Measurements from ENCODE around the gene ZNF776. TPM values are rescaled to one million over a fixed set of nuclear protein-coding genes. Genes with fewer than 3 reads are reported as not detected.

ZNF776 gene
- polyA plus RNA-seq, 1 donor from 2014 or later = 62.3 TPM

- H3K9me3 ChIP-seq (ENCODE audit: low read length) = no peaks in the 10 kb centered on the region
- TF ChIP-seq POLR2AphosphoS5 (IDR thresholded peaks at IDR 0.05) = no peak
- no peak for TF ChIP-seq TAF1 (IDR thresholded peaks at IDR 0.05; ENCODE audit: low read depth)
- TF ChIP-seq MXI1 (conservative IDR thresholded peaks at IDR 0.05; ENCODE audit: poor library complexity, severe bottlenecking) = no peak
- no peak for TF ChIP-seq RAD21 (conservative IDR thresholded peaks at IDR 0.05)
- TF ChIP-seq EP300 (conservative IDR thresholded peaks at IDR 0.05; ENCODE audit: poor library complexity, severe bottlenecking) = no peak
- TF ChIP-seq, protein P1, sequence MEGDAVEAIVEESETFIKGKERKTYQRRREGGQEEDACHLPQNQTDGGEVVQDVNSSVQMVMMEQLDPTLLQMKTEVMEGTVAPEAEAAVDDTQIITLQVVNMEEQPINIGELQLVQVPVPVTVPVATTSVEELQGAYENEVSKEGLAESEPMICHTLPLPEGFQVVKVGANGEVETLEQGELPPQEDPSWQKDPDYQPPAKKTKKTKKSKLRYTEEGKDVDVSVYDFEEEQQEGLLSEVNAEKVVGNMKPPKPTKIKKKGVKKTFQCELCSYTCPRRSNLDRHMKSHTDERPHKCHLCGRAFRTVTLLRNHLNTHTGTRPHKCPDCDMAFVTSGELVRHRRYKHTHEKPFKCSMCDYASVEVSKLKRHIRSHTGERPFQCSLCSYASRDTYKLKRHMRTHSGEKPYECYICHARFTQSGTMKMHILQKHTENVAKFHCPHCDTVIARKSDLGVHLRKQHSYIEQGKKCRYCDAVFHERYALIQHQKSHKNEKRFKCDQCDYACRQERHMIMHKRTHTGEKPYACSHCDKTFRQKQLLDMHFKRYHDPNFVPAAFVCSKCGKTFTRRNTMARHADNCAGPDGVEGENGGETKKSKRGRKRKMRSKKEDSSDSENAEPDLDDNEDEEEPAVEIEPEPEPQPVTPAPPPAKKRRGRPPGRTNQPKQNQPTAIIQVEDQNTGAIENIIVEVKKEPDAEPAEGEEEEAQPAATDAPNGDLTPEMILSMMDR (IDR thresholded peaks at IDR 0.05; ENCODE audit: poor library complexity, severe bottlenecking) = no peak
- TF ChIP-seq REST (IDR thresholded peaks at IDR 0.05; ENCODE audit: borderline replicate concordance) = no peak
- no peak for TF ChIP-seq EZH2 (IDR thresholded peaks at IDR 0.05; ENCODE audit: borderline replicate concordance, insufficient read depth, low read length, poor library complexity, severe bottlenecking)
- TF ChIP-seq SMC3 (conservative IDR thresholded peaks at IDR 0.05; ENCODE audit: poor library complexity) = no peak
- peak overlapping the region; percentile 97 for H3K9ac ChIP-seq (ENCODE audit: low read length)
- H3K79me2 ChIP-seq (replicated peaks; ENCODE audit: insufficient read depth, low read length) = peaks cover 46% of the 10 kb centered on the region
- no peaks in the 10 kb centered on the region for H3K27me3 ChIP-seq (ENCODE audit: insufficient read depth, low read depth, low read length)
- peak overlapping the region; percentile 94 for H3K4me2 ChIP-seq (ENCODE audit: low read length)
- H3F3A ChIP-seq (ENCODE audit: insufficient read depth, low read length, poor library complexity, severe bottlenecking) = no peaks in the 10 kb centered on the region
- peak overlapping the region; percentile 96 for H3K27ac ChIP-seq (ENCODE audit: low read length)
- no peaks in the 10 kb centered on the region for H4K20me1 ChIP-seq (ENCODE audit: insufficient read depth)
- H3K36me3 ChIP-seq (ENCODE audit: insufficient read depth, low read length) = peaks cover 10% of the 10 kb centered on the region
- H3K4me3 ChIP-seq (ENCODE audit: low read length) = peak overlapping the region; percentile 91
- peak overlapping the region; percentile 84 for H2AFZ ChIP-seq (ENCODE audit: low read depth, low read length)
- no peaks in the 10 kb centered on the region for H3K9me2 ChIP-seq (ENCODE audit: insufficient read depth, low read length)
These were observed 825 bp downstream of the ZNF776 start for GRCh38 chr19:57747472-57747807.

DNA sequence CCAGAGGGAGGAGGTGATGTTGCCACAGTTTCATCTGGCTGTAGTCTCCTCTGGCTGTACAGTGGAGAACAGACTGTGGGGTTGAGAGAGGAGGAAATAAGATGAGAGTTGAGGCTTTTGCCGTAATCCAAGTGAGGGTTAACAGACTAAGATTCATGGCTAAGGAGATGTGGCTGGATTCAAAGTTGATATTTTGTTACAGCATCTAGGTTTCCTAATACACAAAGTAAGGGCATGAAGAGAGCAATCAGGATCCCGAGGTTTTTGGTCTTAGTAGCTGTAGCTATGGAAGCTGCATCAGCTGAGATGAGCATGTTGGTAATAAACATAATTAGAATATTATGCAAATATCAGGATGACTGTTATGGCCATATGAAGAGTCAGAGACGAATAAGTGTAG lies 1.4 kb downstream of the ZNF776 start:
- H3K79me2 ChIP-seq (replicated peaks; ENCODE audit: insufficient read depth, low read length) = peaks cover 49% of the 10 kb centered on the region
- peaks cover 15% of the 10 kb centered on the region for H3K36me3 ChIP-seq (ENCODE audit: insufficient read depth, low read length)

More for the DNA sequence above, 1.4 kb downstream of the ZNF776 start:
- Histone ChIP-seq H3K27me3 (ENCODE audit: insufficient read depth, low read depth, low read length) (no peaks in the 10 kb centered on the region), H3K27ac (ENCODE audit: low read length) (no peak overlapping the region), H3K9me3 (ENCODE audit: low read length) (no peaks in the 10 kb centered on the region), H3F3A (ENCODE audit: insufficient read depth, low read length, poor library complexity, severe bottlenecking) (no peaks in the 10 kb centered on the region), H3K4me2 (ENCODE audit: low read length) (peak overlapping the region; percentile 94), H2AFZ (ENCODE audit: low read depth, low read length) (no peak overlapping the region), H3K9me2 (ENCODE audit: insufficient read depth, low read length) (no peaks in the 10 kb centered on the region), H3K4me3 (ENCODE audit: low read length) (peak overlapping the region; percentile 91), H3K9ac (ENCODE audit: low read length) (peak overlapping the region; percentile 97), H4K20me1 (ENCODE audit: insufficient read depth) (no peaks in the 10 kb centered on the region)
- TF ChIP-seq, protein P1 (IDR thresholded peaks at IDR 0.05; ENCODE audit: poor library complexity, severe bottlenecking) = no peak
- TF ChIP-seq REST (IDR thresholded peaks at IDR 0.05; ENCODE audit: borderline replicate concordance) (no peak), SMC3 (conservative IDR thresholded peaks at IDR 0.05; ENCODE audit: poor library complexity) (no peak), MXI1 (conservative IDR thresholded peaks at IDR 0.05; ENCODE audit: poor library complexity, severe bottlenecking) (no peak), TAF1 (IDR thresholded peaks at IDR 0.05; ENCODE audit: low read depth) (no peak), POLR2AphosphoS5 (IDR thresholded peaks at IDR 0.05) (no peak), RAD21 (conservative IDR thresholded peaks at IDR 0.05) (no peak), EZH2 (IDR thresholded peaks at IDR 0.05; ENCODE audit: borderline replicate concordance, insufficient read depth, low read length, poor library complexity, severe bottlenecking) (no peak), EP300 (conservative IDR thresholded peaks at IDR 0.05; ENCODE audit: poor library complexity, severe bottlenecking) (no peak)
